H9 (cell line): ENCODE measurements around the gene ADAMTS16. TPM values are rescaled to one million over a fixed set of nuclear protein-coding genes. Genes with fewer than 3 reads are reported as not detected.

ENCODE experiments used
- DNase-seq: peaks from one replicate; pipeline ENCODE4 v3.0.0-alpha.2; 2017
- H2AFZ ChIP-seq: one replicate; pipeline ENCODE4 v1.6.1; 2013; ENCODE audit warnings: mild to moderate bottlenecking, low read length, control low read depth, moderate library complexity
- H2AK5ac ChIP-seq: 2 replicates; pipeline ENCODE4 v1.6.1; 2013; ENCODE audit warnings: low read length, control low read depth, mixed read lengths; ENCODE audit not compliant: insufficient read length
- H2BK120ac ChIP-seq: one replicate; pipeline ENCODE4 v1.6.1; 2013; ENCODE audit warnings: low read depth, mild to moderate bottlenecking, low read length, control low read depth, inconsistent platforms; ENCODE audit not compliant: poor library complexity, severe bottlenecking
- H2BK12ac ChIP-seq: 2 replicates; pipeline ENCODE4 v1.6.1; 2013; ENCODE audit warnings: low read length, control low read depth, mixed read lengths, low read depth; ENCODE audit not compliant: insufficient read length
- H2BK15ac ChIP-seq: 2 replicates; pipeline ENCODE4 v1.6.1; 2013; ENCODE audit warnings: low read depth, low read length, control low read depth
- H2BK20ac ChIP-seq: one replicate; pipeline ENCODE4 v1.6.1; 2013; ENCODE audit warnings: low read depth, mild to moderate bottlenecking, low read length, control low read depth, inconsistent platforms; ENCODE audit not compliant: poor library complexity, severe bottlenecking
- H2BK5ac ChIP-seq: 2 replicates; pipeline ENCODE4 v1.6.1; 2013; ENCODE audit warnings: low read length, control low read depth, mixed read lengths; ENCODE audit not compliant: insufficient read length
- H3K14ac ChIP-seq: 2 replicates; pipeline ENCODE4 v1.6.1; 2013; ENCODE audit warnings: low read length, control low read depth; ENCODE audit not compliant: insufficient read depth
- H3K18ac ChIP-seq: 2 replicates; pipeline ENCODE4 v1.6.1; 2013; ENCODE audit warnings: low read depth, mild to moderate bottlenecking, mixed read lengths, low read length, control low read depth; ENCODE audit not compliant: insufficient read length
- H3K23ac ChIP-seq: 2 replicates; pipeline ENCODE4 v1.6.1; 2013; ENCODE audit warnings: low read length, control low read depth, mixed read lengths, low read depth; ENCODE audit not compliant: insufficient read length
- H3K23me2 ChIP-seq: 2 replicates; pipeline ENCODE4 v1.6.1; 2013; ENCODE audit warnings: low read depth, mild to moderate bottlenecking, mixed read lengths, low read length, control low read depth; ENCODE audit not compliant: insufficient read length, poor library complexity, severe bottlenecking
- H3K27ac ChIP-seq: 2 replicates; pipeline ENCODE4 v1.5.1; 2013; ENCODE audit warnings: low read length, control low read depth, mixed read lengths, low read depth; ENCODE audit not compliant: insufficient read length
- H3K27me3 ChIP-seq: 2 replicates; pipeline ENCODE4 v1.6.1; 2013; ENCODE audit warnings: low read length, control low read depth, inconsistent platforms; ENCODE audit not compliant: insufficient read depth
- H3K4ac ChIP-seq: 2 replicates; pipeline ENCODE4 v1.6.1; 2013; ENCODE audit warnings: low read depth, mild to moderate bottlenecking, control low read depth, inconsistent platforms, low read length, moderate library complexity
- H3K4me1 ChIP-seq: 2 replicates; pipeline ENCODE4 v1.6.1; 2013; ENCODE audit warnings: low read length, control low read depth, inconsistent platforms; ENCODE audit not compliant: insufficient read depth
- H3K4me2 ChIP-seq: 2 replicates; pipeline ENCODE4 v1.6.1; 2013; ENCODE audit warnings: low read length, control low read depth, mixed read lengths; ENCODE audit not compliant: insufficient read length, insufficient read depth
- H3K56ac ChIP-seq: 2 replicates; pipeline ENCODE4 v1.6.1; 2013; ENCODE audit warnings: low read depth, mild to moderate bottlenecking, mixed read lengths, low read length, control low read depth; ENCODE audit not compliant: insufficient read length
- H3K79me1 ChIP-seq: 2 replicates; pipeline ENCODE4 v1.6.1; 2013; ENCODE audit warnings: low read depth, mild to moderate bottlenecking, moderate library complexity, low read length, control low read depth, inconsistent platforms; ENCODE audit not compliant: insufficient read depth, poor library complexity, severe bottlenecking
- H3K79me2 ChIP-seq: 2 replicates; pipeline ENCODE4 v1.6.1; 2013; ENCODE audit warnings: low read length, control low read depth, inconsistent platforms; ENCODE audit not compliant: insufficient read depth
- H3K9ac ChIP-seq: 2 replicates; pipeline ENCODE4 v1.6.1; 2013; ENCODE audit warnings: low read length, control low read depth, mixed read lengths; ENCODE audit not compliant: insufficient read length; ENCODE audit errors: extremely low read depth
- H3K9me3 ChIP-seq: one replicate; pipeline ENCODE4 v1.6.1; 2013; ENCODE audit warnings: low read depth, low read length, inconsistent platforms; ENCODE audit not compliant: control insufficient read depth
- H3T11ph ChIP-seq: one replicate; pipeline ENCODE4 v1.6.1; 2013; ENCODE audit warnings: mild to moderate bottlenecking, low read length, control low read depth, inconsistent platforms
- H4K20me1 ChIP-seq: one replicate; pipeline ENCODE4 v1.6.1; 2013; ENCODE audit not compliant: control insufficient read depth, insufficient read length, insufficient read depth
- H4K5ac ChIP-seq: 2 replicates; pipeline ENCODE4 v1.6.1; 2013; ENCODE audit warnings: low read depth, mild to moderate bottlenecking, mixed read lengths, low read length, control low read depth; ENCODE audit not compliant: insufficient read length
- H4K8ac ChIP-seq: replicated peaks from 2 replicates; pipeline ENCODE4 v1.6.1; 2013; ENCODE audit warnings: low read length, control low read depth, mixed read lengths, low read depth; ENCODE audit not compliant: insufficient read length
- H4K91ac ChIP-seq: 2 replicates; pipeline ENCODE4 v1.6.1; 2013; ENCODE audit warnings: low read depth, mild to moderate bottlenecking, moderate library complexity, mixed read lengths, low read length, control low read depth; ENCODE audit not compliant: insufficient read length
- H3K27ac Mint-ChIP-seq, 3 experiments: 2 replicates in 2 of 3; 3 replicates in 1 of 3; pipeline ENCODE4 v1.8.0; 2020 to 2021; ENCODE audit warnings: mixed read lengths in 3 of 3, mild to moderate bottlenecking in 1 of 3, moderate library complexity in 1 of 3
- H3K27me3 Mint-ChIP-seq: 2 replicates; pipeline ENCODE4 v1.8.0; 2021; ENCODE audit warnings: low read depth, mild to moderate bottlenecking, moderate library complexity, mixed read lengths
- H3K36me3 Mint-ChIP-seq, 3 experiments: 2 replicates in 2 of 3; 3 replicates in 1 of 3; pipeline ENCODE4 v1.8.0; 2020 to 2021; ENCODE audit warnings: low read depth in 3 of 3, mixed read lengths in 3 of 3; ENCODE audit not compliant: insufficient read depth in 1 of 3
- H3K4me1 Mint-ChIP-seq, 2 experiments: 2 replicates each; pipeline ENCODE4 v1.8.0; 2020; ENCODE audit warnings: mixed read lengths in 2 of 2
- H3K4me3 Mint-ChIP-seq, 2 experiments: 2 replicates in 1 of 2; 3 replicates in 1 of 2; pipeline ENCODE4 v1.8.0; 2020 to 2021; ENCODE audit warnings: mild to moderate bottlenecking in 2 of 2, mixed read lengths in 2 of 2, moderate library complexity in 1 of 2
- H3K9me3 Mint-ChIP-seq, 2 experiments: 2 replicates in 1 of 2; 3 replicates in 1 of 2; pipeline ENCODE4 v1.8.0; 2020; ENCODE audit warnings: mild to moderate bottlenecking in 2 of 2, mixed read lengths in 2 of 2, moderate library complexity in 1 of 2
- WGBS: extraction: QIAGEN DNeasy Blood & Tissue Kit; methylation state at CpG from one replicate; pipeline ENCODE4 v1.1.7; 2013; ENCODE audit warnings: missing lambda C conversion rate, low lambda C conversion rate, mixed read lengths; ENCODE audit not compliant: insufficient read length; ENCODE audit errors: extremely low coverage; 5-methylcytosine and 5-hydroxymethylcytosine counted together
- total RNA-seq: library from RNA; stranded (reverse); gene quantifications from 2 replicates; pipeline ENCODE4 v1.2.1, GENCODE V29; 2021
- TF ChIP-seq, protein P1 (sequence below): fragments of 200-600 bp; sonication (generic); conservative IDR thresholded peaks from 3 replicates; pipeline ENCODE4 v1.8.0; 2021; ENCODE audit warnings: antibody characterized with exemption, mild to moderate bottlenecking

The ADAMTS16 gene
- total RNA-seq, 1 experiment from 2014 or later = 4.5 TPM

DNA sequence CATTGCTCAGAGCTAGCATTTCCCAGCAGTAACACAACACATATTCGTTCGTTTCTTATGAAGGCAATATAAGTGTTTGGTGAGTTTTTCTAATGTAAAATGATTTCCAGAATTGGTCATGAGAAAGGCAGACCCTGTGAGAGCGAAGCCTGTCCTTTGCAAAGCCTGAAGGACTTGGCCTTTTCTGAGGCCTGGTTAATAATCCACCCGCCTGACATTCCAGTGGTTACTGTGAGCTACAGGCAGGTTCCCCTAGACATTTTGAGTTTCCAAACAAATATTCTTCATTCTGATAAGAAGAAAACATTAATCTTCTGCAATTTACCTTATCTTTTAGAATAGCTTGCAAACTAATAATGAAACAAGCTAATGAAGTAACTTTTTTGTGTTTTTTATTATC lies 38.0 kb downstream of the ADAMTS16 start:
- H3K18ac ChIP-seq = no peak overlapping the region
- no peak overlapping the region for H3K4me2 ChIP-seq
- H2BK15ac ChIP-seq = no peak overlapping the region
- H3K4ac ChIP-seq = no peak overlapping the region
- H3K23ac ChIP-seq = no peak overlapping the region
- no peak overlapping the region for H2BK120ac ChIP-seq
- no peaks in the 10 kb centered on the region for H3K9me3 ChIP-seq
- no peaks in the 10 kb centered on the region for H3K27me3 ChIP-seq
- H3K79me2 ChIP-seq = peaks cover 3% of the 10 kb centered on the region; the same call in 1 of the 2 replicates
- H3K4me1 Mint-ChIP-seq = peaks cover 61% of the 10 kb centered on the region in 2 experiments
- no peaks in the 10 kb centered on the region; the same call in 1 of the 2 replicates for H3K27me3 Mint-ChIP-seq
- no peak overlapping the region for H4K5ac ChIP-seq
- H4K20me1 ChIP-seq = peaks cover 2% of the 10 kb centered on the region
- no peak overlapping the region for H2BK20ac ChIP-seq
- WGBS = no CpG with 5 or more reads among the region's 4 CpGs
- H3K4me3 Mint-ChIP-seq = no peak overlapping the region
- H3K9me3 Mint-ChIP-seq = peaks cover 0 to 14% of the 10 kb centered on the region in 2 experiments; a peak in 4 of 5 replicates
- TF ChIP-seq, protein P1, sequence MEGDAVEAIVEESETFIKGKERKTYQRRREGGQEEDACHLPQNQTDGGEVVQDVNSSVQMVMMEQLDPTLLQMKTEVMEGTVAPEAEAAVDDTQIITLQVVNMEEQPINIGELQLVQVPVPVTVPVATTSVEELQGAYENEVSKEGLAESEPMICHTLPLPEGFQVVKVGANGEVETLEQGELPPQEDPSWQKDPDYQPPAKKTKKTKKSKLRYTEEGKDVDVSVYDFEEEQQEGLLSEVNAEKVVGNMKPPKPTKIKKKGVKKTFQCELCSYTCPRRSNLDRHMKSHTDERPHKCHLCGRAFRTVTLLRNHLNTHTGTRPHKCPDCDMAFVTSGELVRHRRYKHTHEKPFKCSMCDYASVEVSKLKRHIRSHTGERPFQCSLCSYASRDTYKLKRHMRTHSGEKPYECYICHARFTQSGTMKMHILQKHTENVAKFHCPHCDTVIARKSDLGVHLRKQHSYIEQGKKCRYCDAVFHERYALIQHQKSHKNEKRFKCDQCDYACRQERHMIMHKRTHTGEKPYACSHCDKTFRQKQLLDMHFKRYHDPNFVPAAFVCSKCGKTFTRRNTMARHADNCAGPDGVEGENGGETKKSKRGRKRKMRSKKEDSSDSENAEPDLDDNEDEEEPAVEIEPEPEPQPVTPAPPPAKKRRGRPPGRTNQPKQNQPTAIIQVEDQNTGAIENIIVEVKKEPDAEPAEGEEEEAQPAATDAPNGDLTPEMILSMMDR = no peak
- no peak overlapping the region for H3K27ac ChIP-seq
- H4K8ac ChIP-seq = no peak overlapping the region
- no peak overlapping the region; a peak in 1 of 7 replicates for H3K27ac Mint-ChIP-seq
- H4K91ac ChIP-seq = no peak overlapping the region
- H3T11ph ChIP-seq = no peak overlapping the region
- no peaks in the 10 kb centered on the region for H3K23me2 ChIP-seq
- H2BK12ac ChIP-seq = no peak overlapping the region
- no peak overlapping the region for H3K56ac ChIP-seq
- no peak overlapping the region for H2BK5ac ChIP-seq
- no peak for DNase-seq
- H3K36me3 Mint-ChIP-seq = peaks cover 4 to 13% (median 9%) of the 10 kb centered on the region in 3 experiments; a peak in 6 of 7 replicates
- H2AFZ ChIP-seq = no peak overlapping the region
- H3K79me1 ChIP-seq = no peaks in the 10 kb centered on the region
- H3K14ac ChIP-seq = no peak overlapping the region
- H3K9ac ChIP-seq = no peak overlapping the region
- no peak overlapping the region for H2AK5ac ChIP-seq
- peaks cover 17% of the 10 kb centered on the region; the same call in 1 of the 2 replicates for H3K4me1 ChIP-seq
